HG03280 (cell line): Measurements from ENCODE around the gene ATP6V0C.

Experiments
- ATAC-seq: cut with Tn5 transposase; IDR thresholded peaks from one replicate; pipeline ENCODE4 v1.9.1; 2021; ENCODE audit warnings: mild to moderate bottlenecking, moderate library complexity; ENCODE audit not compliant: unreplicated experiment

Gene ATP6V0C

GRCh38 chr16:2490190-2491105, 23.3 kb upstream of the ATP6V0C start:
- no peak for ATAC-seq

- no peak for ATAC-seq
Observed at GRCh38 chr16:2492292-2492691, 21.5 kb upstream of the ATP6V0C start.

- no peak for ATAC-seq
Observed at GRCh38 chr16:2493605-2494004, 20.1 kb upstream of the ATP6V0C start.

DNA sequence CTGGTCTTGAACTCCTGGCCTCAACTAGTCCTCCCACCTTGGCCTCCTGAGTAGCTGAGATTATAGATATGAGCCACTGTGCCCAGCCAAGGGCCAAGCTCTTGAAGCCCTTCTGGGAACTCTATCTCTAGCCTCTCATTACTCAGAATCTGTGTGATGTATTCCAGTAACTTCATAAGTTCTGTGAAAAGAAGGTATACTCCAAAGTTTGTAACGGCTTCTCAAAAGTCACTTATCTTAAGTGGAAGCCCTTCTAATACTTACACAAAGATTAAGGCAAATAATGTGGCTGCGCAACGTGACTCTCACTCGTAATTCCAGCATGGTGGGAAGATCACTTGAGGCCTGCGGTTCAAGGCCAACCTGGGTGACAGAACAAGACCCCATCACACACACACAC, 19.1 kb upstream of the ATP6V0C start:
- ATAC-seq = no peak

DNA sequence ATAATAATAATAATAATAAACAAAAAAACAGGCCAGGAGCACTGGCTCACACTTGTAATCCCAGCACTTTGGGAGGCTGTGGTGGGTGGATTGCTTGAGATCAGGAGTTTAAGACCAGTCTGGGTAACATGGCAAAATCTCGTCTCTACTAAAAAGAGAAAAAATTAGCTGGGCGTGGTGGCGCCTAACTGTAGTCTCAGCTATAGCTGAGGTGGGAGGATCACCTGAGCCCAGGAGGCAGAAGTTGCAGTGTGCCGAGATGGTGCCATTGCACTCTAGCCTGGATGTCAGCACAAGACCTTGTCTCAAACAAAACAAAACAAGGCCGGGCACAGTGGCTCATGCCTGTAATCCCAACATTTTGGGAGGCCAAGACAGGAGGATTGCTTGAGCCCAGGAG, 18.7 kb upstream of the ATP6V0C start:
- no peak for ATAC-seq

GRCh38 chr16:2496223-2497115, 17.3 kb upstream of the ATP6V0C start:
- ATAC-seq = no peak

DNA sequence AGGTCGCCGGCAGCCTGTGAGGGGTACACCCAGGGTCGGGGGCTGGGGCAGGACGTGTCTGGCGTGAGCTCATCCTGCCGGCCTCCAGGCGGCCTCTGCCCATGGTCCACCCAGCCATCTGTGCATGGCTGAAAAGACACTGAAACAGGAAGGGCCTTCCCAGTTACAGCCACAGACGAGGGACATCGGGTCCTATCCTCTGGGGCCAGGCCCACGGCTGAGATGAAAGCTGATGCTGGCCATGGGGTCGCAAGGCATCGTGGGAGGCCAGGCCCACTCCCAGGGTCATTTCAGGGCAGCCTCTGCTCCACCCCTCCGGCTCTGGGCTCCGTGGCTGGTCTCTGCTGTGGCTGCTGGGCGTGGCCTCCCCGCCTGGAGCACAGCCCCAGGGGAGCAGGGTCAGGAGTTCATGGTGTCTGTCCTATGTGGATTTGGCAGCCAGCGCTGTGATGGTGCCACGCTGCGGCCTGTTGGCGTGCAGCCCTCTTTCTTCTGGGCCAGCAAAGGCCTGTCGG, 16.6 kb upstream of the ATP6V0C start:
- no peak for ATAC-seq

GRCh38 chr16:2497695-2498484, 15.9 kb upstream of the ATP6V0C start:
- ATAC-seq = no peak

DNA sequence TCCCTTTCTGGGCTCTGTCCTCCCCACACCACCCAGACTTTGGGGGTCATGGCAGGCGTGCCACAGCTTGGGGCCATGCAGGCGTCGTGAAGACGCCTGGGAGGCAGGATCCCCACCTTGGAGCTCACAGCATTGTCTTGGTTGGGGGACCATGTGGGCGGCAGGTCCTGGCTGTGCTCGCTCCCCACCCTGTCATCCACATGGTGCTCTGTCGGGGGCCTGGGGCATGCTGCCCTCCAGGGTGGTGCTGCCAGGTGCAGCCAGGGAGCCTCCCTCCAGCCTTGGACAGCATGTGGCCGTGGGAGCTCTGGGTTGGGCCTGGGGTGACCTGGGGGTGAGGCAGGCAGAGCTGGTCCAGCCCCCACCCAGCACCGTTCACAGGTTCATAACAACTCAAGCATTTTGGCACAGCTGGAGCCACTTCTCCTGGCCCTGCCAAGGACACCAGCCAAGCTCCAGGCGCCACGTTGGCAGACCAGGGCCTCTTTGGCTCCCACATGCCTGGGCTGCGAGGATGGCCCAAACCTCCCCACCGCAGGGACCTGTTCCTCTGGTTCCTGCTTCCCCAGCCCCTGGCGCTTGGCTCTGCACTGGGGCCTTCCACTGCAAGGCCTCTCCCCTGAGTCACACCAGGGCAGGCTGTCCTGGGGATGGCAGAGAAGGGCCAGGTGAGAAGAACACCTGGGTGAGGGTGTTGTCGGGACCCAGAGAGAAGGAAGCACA, 15.1 kb upstream of the ATP6V0C start:
- ATAC-seq = no peak

- ATAC-seq = no peak
Observed at GRCh38 chr16:2499454-2499853, 14.3 kb upstream of the ATP6V0C start.

DNA sequence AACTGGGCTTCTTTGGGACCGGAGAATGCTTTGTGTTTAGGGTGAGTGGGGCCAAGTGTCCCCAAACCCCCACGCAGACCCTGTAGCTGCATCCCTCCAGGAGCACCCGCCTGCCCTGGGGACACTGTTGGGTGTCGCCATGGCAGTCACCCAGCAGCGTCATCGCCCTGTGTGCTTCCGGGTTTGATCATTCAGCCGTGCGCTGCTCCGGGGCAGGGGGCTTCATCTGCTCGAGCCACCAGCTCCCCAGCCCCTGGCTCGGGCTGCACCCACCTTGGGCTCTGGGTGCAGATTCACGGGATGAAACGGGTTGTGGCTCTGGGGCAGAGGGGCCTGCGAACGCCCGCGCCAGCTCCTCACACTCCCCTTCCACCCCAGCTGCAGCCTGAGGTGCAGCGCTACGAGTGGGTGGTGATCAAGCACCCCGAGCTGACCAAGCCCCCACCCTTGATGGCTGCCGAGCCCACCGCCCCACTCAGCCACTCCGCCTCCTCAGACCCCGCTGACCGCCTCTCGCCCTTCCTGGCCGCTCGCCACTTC, 13.8 kb upstream of the ATP6V0C start:
- no peak for ATAC-seq

- no peak for ATAC-seq
Observed at GRCh38 chr16:2500430-2500917, 13.3 kb upstream of the ATP6V0C start.

DNA sequence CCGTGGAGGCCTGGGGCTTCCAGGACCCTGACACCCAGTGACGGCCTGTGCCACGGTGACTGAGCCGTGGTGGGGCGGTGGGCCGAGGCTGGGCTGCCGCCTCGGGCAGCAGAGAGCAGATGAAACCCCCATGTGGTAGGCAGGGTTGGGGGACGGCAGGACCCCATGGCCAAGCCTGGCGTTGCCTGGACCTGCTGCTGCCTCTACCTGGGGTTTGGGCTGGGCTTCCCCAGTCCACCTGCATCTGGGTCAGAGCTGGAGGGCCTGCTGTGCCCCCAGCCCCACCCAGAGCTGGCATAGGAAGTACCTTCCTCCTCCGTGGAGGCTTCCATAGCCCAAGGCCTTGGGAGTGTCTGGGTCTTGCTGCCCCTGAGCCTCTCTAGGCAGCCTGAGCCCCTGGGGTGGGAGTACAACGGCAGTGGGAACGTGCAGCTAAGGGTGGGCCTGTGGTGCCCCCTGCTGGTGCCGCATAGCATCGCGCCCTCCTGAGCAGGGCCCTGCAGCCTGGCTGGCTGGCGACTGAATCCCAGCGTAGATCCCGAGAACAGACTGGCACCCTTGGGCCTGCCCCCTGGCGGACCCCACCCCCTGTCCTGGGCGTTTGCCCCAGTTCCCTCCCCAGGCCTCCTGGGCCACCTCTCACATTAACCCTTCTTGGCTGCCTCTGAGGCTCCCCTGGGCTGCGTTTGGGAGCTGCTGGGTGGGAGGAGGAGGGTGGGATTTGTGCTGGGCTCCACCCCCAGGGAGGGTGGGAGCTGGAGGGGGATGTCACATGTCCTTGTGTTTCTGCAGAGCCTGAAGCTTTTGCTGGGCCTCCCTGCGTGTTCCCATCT, 12.6 kb upstream of the ATP6V0C start:
- ATAC-seq = no peak

GRCh38 chr16:2501946-2502895, 11.5 kb upstream of the ATP6V0C start:
- no peak for ATAC-seq

DNA sequence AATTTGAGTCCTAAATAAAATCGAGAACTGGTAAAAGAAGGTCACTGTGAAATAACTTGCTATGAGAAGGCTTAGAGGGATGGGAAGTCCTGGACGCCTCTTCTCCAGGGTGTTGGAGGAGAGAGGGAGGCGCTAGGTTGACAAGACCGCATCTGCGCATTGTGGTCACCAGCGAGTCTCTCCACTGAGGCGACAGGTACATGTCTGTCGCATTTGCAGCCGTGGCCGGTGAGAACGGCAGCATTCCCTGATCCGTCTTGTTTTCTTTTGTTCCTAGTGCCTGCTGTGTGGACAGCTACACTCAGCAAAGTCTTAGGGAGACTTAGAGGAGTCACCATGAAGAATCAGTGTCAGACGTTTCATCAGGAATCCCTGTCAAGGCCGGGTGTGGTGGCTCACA, 8.1 kb upstream of the ATP6V0C start:
- no peak for ATAC-seq

GRCh38 chr16:2507052-2507659, 6.6 kb upstream of the ATP6V0C start:
- no peak for ATAC-seq

- ATAC-seq = no peak
Observed at GRCh38 chr16:2507665-2508064, 6.1 kb upstream of the ATP6V0C start.
